MG63 (cell line): Measurements from ENCODE around the gene IGF2BP1. TPM values are rescaled to one million over a fixed set of nuclear protein-coding genes. Genes with fewer than 3 reads are reported as not detected.
"Not testable (repeated sequence)": the region's sequence is repeated elsewhere in the genome, so short reads cannot be mapped to it uniquely, and the experiment has no call there.

Experiments
- DNase-seq: peaks from one replicate; pipeline ENCODE4 v3.0.0-alpha.2; 2020
- H3K27me3 ChIP-seq: fragments of 250-450 bp; sonication (Bioruptor Pico); 2 replicates; pipeline ENCODE4 v1.5.1; 2020; ENCODE audit warnings: mild to moderate bottlenecking, moderate library complexity
- H3K36me3 ChIP-seq: fragments of 250-450 bp; sonication (Bioruptor Pico); 2 replicates; pipeline ENCODE4 v1.5.1; 2020; ENCODE audit warnings: mild to moderate bottlenecking, moderate library complexity
- H3K4me3 ChIP-seq: fragments of 250-450 bp; sonication (Bioruptor Pico); 2 replicates; pipeline ENCODE4 v1.5.1; 2020; ENCODE audit warnings: mild to moderate bottlenecking, moderate library complexity
- H3K9me3 ChIP-seq: fragments of 250-450 bp; sonication (Bioruptor Pico); 2 replicates; pipeline ENCODE4 v1.5.1; 2020; ENCODE audit warnings: mild to moderate bottlenecking, moderate library complexity
- total RNA-seq: library from RNA; depleted of rRNA; stranded (reverse); fragments of >200 nt; shearing (Covaris generic); gene quantifications from 2 replicates; pipeline ENCODE4 v1.2.3, GENCODE V29; 2014; ENCODE audit warnings: low replicate concordance

Gene IGF2BP1
- total RNA-seq, 1 experiment from 2014 or later = 0.95 TPM

DNA sequence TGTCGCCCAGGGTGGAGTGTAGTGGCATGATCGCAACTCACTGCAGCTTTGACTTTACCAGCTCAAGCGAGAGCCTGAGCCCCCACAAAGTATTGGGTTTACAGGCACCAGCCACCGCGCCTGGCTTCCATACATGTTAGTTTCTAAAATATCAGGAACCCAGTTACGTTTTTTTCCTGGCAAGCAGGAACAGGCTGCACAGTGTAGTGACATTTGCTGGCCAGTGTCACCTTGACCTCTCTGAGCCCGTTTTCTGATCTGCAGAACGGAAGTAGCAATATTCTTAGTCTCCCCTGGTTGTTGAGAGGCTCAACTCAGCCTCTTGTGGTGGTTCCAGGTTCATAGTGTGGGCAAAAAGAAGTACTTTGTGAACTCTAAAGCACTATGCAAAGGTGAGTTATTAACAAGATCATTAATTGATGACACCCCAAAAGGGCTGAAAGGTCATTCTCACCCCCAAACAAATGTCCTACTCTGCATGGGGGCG is 15.6 kb downstream of the IGF2BP1 start:
- no peak for DNase-seq
- H3K27me3 ChIP-seq = peaks cover 72% of the 10 kb centered on the region
- H3K4me3 ChIP-seq = no peak overlapping the region
- no peaks in the 10 kb centered on the region for H3K9me3 ChIP-seq
- H3K36me3 ChIP-seq = no peaks in the 10 kb centered on the region

- no peak for DNase-seq
- peaks cover 69% of the 10 kb centered on the region for H3K27me3 ChIP-seq
- no peak overlapping the region for H3K4me3 ChIP-seq
- H3K9me3 ChIP-seq = no peaks in the 10 kb centered on the region
- H3K36me3 ChIP-seq = no peaks in the 10 kb centered on the region
These were observed 16.4 kb downstream of the IGF2BP1 start for GRCh38 chr17:49013311-49014213.

DNA sequence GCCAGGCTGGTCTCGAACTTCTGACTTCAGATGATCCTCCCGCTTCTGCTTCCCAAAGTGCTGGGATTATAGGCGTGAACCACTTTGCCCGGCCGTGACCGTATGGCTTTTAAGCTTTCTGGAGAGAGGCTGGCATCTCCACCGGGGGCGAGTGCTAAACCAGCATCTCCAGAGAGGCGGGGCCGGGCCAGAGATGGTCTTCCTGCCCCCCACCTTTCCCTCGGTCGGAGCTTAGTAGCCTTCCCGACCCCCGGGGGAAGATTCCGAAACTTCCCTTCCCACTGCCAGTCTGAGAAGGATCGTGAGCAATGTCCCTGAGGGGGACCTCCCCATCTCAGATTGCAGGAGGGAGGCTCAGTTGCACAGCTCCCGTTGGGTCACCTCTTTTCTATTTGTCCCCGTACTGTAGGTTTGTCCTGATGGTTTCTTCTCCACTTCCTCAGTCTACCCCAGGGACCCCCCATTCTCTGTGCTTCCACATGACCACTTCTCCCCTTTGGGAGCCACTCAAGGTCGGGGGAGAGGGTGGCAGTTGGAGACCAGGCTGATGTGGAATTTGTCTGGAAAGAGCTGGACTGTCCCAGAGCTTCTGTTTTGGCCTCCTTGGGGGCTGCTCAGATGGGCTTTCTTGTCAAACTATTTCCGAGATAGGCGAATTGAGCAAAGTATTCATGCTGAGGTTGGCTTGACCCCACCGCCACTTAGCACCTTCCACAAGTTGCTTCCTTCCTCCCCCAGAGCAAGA is 18.2 kb downstream of the IGF2BP1 start:
- H3K36me3 ChIP-seq = no peaks in the 10 kb centered on the region
- H3K4me3 ChIP-seq = no peak overlapping the region
- no peaks in the 10 kb centered on the region for H3K9me3 ChIP-seq
- peaks cover 55% of the 10 kb centered on the region for H3K27me3 ChIP-seq
- DNase-seq = no peak

- Histone ChIP-seq H3K27me3 (peaks cover 49% of the 10 kb centered on the region), H3K4me3 (no peak overlapping the region), H3K36me3 (no peaks in the 10 kb centered on the region), H3K9me3 (no peaks in the 10 kb centered on the region)
- DNase-seq = peak; percentile 64
These were observed 19.0 kb downstream of the IGF2BP1 start for GRCh38 chr17:49015924-49016774.

DNA sequence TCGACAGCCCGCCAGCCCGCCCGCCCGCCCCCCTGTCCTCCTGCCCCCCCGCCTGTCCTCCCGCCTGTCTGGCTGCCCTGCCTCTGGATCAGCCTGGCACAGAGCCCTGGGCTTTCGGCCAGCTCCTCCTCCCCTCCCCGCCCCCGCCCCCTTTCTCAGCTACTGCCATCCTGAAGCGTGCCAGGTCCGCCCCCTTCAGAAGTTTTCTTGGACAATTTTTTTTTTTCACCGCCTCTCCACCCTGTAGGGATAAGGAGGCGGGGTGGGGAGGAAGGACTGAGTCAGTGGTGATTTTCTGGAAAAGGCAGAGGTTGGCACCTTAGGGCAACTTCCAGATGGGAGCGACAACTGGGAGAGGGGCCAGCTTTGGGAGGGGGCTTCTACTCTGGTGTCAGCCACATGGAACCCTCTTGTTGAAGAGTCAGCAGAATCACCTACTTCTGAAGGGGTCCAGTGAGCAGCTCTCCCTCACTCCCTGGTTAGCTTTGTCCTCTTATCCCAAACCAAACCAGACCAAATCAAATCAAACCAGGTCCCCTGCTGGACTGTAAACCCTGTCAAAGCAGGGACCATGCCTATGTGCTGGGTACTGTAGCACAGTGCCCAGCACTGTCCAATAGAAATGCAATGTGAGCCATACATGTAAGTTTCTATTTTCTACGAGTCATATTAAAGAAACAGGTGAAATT is 19.7 kb downstream of the IGF2BP1 start:
- DNase-seq = peak; percentile 89
- Histone ChIP-seq H3K9me3 (no peaks in the 10 kb centered on the region), H3K4me3 (no peak overlapping the region), H3K36me3 (no peaks in the 10 kb centered on the region), H3K27me3 (peaks cover 44% of the 10 kb centered on the region)

DNA sequence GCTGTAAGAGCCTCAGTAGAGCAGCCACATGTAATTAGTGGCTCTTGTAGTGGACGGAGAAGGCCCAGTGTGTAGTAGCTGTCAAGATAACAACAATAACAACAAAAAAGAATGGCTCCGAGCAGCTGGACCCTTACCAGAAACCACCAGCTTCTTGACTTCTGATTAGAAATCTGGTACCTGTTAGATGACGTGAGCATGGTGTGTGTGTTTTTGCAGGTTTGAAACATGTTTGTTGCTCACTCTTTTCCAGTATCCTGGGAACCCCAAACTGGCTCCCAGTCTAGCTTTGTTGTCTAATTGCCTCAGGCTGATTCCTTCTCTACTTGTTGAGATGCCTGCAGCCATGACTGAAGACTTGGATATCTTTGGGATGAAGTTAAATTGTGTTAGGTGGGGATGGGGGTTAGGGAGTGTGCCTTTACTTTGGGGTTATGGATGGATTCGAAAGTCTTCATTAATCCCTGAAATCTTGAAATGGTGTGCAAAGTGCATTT is 21.0 kb downstream of the IGF2BP1 start:
- Histone ChIP-seq H3K27me3 (peaks cover 32% of the 10 kb centered on the region), H3K36me3 (no peaks in the 10 kb centered on the region)
- no peak for DNase-seq

DNA sequence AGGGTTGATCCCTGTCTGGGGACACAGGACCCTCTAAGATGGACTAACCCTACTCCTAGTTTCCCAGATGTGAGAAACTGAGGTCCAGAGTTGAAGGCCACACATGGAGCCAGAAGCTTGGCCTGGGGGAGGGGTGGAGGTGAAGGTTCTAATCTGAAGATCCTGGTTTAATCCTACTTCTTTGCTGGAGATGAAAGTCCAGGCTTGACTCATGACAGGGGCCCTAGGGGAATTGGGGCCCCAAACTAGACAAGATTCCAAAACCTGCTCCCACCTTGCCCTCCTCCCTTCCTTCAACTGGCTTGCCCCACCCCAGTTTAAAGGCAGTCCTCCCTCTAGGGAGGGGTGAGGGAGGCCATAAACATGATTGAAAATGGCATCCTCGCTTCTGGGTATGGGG is 21.6 kb downstream of the IGF2BP1 start:
- DNase-seq = no peak
- no peak overlapping the region for H3K4me3 ChIP-seq
- H3K27me3 ChIP-seq = peaks cover 27% of the 10 kb centered on the region
- no peaks in the 10 kb centered on the region for H3K36me3 ChIP-seq
- no peaks in the 10 kb centered on the region for H3K9me3 ChIP-seq

More for the DNA sequence above, 21.0 kb downstream of the IGF2BP1 start:
- no peaks in the 10 kb centered on the region for H3K9me3 ChIP-seq
- H3K4me3 ChIP-seq = no peak overlapping the region

- DNase-seq = no peak
- Histone ChIP-seq H3K36me3 (no peaks in the 10 kb centered on the region), H3K27me3 (peaks cover 8% of the 10 kb centered on the region), H3K4me3 (no peak overlapping the region), H3K9me3 (no peaks in the 10 kb centered on the region)
These were observed 23.4 kb downstream of the IGF2BP1 start for GRCh38 chr17:49020609-49021008.

GRCh38 chr17:49021095-49021767 is 24.0 kb downstream of the IGF2BP1 start:
- no peak overlapping the region for H3K4me3 ChIP-seq
- H3K36me3 ChIP-seq = no peaks in the 10 kb centered on the region
- DNase-seq = no peak
- H3K9me3 ChIP-seq = no peaks in the 10 kb centered on the region
- peaks cover 2% of the 10 kb centered on the region for H3K27me3 ChIP-seq

GRCh38 chr17:49021768-49022103 is 24.6 kb downstream of the IGF2BP1 start:
- Histone ChIP-seq H3K36me3 (no peaks in the 10 kb centered on the region), H3K4me3 (no peak overlapping the region), H3K9me3 (no peaks in the 10 kb centered on the region), H3K27me3 (no peaks in the 10 kb centered on the region)
- no peak for DNase-seq

DNA sequence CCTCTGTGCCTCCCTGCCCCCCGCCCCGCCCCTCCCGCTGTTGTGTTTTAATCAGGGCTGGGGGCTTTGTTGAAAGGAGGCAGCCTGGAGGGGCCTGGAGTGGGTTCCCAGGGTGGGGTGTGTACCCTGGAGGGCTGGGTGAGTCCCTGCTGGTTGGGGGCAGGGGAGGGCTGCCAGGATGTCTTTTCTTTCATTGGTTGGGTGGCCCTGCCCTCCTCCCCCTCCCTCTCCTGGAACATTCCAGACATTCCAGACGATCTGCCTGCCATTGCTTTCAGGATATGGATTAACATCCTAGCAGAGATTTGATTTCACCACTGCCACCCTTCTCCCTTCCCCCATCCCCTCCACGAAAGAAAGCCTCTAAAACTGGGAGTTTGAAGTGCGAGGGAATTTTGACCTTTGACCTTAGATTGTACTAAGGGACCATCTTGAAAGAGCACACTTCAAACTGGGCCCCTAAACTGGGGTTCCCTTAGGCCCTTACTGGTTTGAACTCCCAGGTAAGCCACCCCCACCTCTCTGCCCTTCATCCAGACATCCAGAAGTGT is 25.3 kb downstream of the IGF2BP1 start:
- no peak overlapping the region for H3K4me3 ChIP-seq
- H3K36me3 ChIP-seq = no peaks in the 10 kb centered on the region
- H3K27me3 ChIP-seq = no peaks in the 10 kb centered on the region
- peak; percentile 52 for DNase-seq
- H3K9me3 ChIP-seq = no peaks in the 10 kb centered on the region

DNA sequence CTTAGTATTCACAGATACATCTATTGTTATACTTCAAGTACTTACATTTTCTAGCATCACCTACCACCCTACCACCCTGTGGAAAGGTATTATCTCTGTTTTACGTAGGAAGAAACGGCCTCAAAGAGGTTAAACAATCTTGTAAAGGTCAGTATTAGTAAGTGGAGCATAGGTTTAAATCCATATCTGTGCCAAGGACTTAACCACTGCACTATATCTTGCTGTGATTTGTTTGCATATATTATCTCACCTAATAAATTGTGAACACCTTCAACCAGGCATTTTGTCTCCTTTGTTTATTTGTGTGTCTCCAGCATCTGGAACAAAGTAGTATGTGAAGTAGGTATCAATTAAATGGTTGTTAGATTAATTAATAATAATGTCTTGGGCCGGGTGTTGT is 27.3 kb downstream of the IGF2BP1 start:
- no peaks in the 10 kb centered on the region for H3K9me3 ChIP-seq
- H3K27me3 ChIP-seq = no peaks in the 10 kb centered on the region
- no peak for DNase-seq
- H3K36me3 ChIP-seq = no peaks in the 10 kb centered on the region
- H3K4me3 ChIP-seq = no peak overlapping the region

DNA sequence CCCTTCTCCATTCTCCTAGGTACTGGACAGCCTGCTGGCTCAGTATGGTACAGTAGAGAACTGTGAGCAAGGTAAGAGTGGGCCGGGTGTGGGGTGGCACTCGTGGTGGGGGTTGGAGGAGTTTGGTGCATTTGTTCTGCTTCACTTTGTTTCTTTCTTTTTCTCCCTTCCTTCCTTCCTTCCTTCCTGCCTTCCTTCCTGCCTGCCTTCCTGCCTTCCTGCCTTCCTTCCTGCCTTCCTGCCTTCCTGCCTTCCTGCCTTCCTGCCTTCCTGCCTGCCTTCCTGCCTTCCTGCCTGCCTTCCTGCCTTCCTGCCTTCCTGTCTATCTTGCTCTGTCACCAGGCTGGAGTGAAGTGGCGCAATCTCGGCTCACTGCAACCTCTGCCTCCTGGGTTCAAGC is 29.3 kb downstream of the IGF2BP1 start:
- not testable (repeated sequence) for H3K9me3 ChIP-seq, H3K27me3 ChIP-seq, DNase-seq, H3K4me3 ChIP-seq, H3K36me3 ChIP-seq

DNA sequence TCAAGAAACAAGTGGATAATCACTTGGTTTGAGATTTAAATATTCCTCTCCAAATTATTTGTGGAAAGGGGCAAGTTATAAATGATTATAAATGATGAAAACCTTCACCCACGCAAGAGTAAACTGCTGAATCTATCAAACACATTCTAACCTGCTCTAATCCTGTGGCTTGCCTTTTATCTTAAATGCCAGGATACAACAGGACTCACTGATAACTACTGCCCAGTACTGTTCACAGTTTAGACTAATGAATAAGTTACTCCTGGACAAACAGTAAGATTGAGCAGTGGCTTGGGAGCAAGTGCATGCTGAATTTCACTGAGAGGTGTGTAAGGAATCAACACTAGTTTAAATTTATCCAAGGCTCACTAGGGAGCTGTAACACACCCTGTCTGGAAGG is 31.1 kb downstream of the IGF2BP1 start:
- Histone ChIP-seq H3K9me3 (no peaks in the 10 kb centered on the region), H3K27me3 (no peaks in the 10 kb centered on the region), H3K4me3 (no peak overlapping the region), H3K36me3 (no peaks in the 10 kb centered on the region)
- DNase-seq = no peak

DNA sequence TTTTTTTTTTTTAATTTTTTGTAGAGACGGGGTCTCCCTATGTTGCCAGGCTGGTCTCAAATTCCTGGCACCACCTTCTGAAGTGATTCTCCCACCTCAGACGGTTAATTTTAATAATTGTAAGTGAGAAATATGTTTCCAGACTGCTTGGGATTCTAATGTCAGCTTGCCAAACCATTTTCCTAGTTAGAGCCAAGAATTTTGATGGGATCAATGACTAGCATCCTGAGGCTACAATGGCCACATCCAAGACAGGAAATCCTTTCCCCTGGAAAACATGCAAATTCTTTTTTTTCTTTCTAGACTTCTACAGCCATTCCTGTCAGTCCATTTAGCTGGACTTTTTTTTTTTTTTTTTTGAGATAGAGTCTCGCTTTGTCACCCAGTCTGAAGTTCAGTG is 32.6 kb downstream of the IGF2BP1 start:
- Histone ChIP-seq H3K36me3 (no peaks in the 10 kb centered on the region), H3K9me3 (no peaks in the 10 kb centered on the region), H3K4me3 (no peak overlapping the region), H3K27me3 (no peaks in the 10 kb centered on the region)
- no peak for DNase-seq
